Activated CD8-positive, alpha-beta T cell treated with anti-CD3 and anti-CD28 coated beads for 36 hours (primary cell): ENCODE data around the gene MDGA2. TPM values are rescaled to one million over a fixed set of nuclear protein-coding genes. Genes with fewer than 3 reads are reported as not detected.

Experiments
- ATAC-seq: fragments of 200-7000 bp; cut with Tn5 transposase; one replicate; pipeline ENCODE4 v1.10.0; 2021; ENCODE audit warnings: mild to moderate bottlenecking, moderate library complexity
- CTCF ChIA-PET: fragments of 350-600 bp; sonication (Branson Sonifier 250); formaldehyde crosslinking; loops from one replicate; lab custom pipeline; 2021; ENCODE audit warnings: antibody characterized with exemption; lab: Charles Lee
- POLR2A ChIA-PET: fragments of 350-600 bp; sonication (Branson Sonifier 250); formaldehyde crosslinking; loops from one replicate; lab custom pipeline; 2021; ENCODE audit warnings: antibody characterized with exemption; lab: Charles Lee
- DNase-seq: peaks from one replicate; pipeline ENCODE4 v3.0.0-alpha.2; 2020
- H3K27ac Mint-ChIP-seq: one replicate; pipeline ENCODE4 v1.8.0; 2021; ENCODE audit warnings: mild to moderate bottlenecking, mixed read lengths
- H3K27me3 Mint-ChIP-seq: one replicate; pipeline ENCODE4 v1.8.0; 2021; ENCODE audit warnings: mixed read lengths
- H3K36me3 Mint-ChIP-seq: one replicate; pipeline ENCODE4 v1.8.0; 2021; ENCODE audit warnings: low read depth, mixed read lengths
- H3K4me1 Mint-ChIP-seq: one replicate; pipeline ENCODE4 v1.8.0; 2021; ENCODE audit warnings: low read depth, mixed read lengths
- H3K4me3 Mint-ChIP-seq: one replicate; pipeline ENCODE4 v1.8.0; 2021; ENCODE audit warnings: mild to moderate bottlenecking, moderate library complexity, mixed read lengths
- H3K9me3 Mint-ChIP-seq: one replicate; pipeline ENCODE4 v1.8.0; 2021; ENCODE audit warnings: mixed read lengths
- CTCF ChIP-seq: fragments of 200-600 bp; IDR thresholded peaks from one replicate; pipeline ENCODE4 v1.8.0; 2022; ENCODE audit warnings: antibody characterized with exemption, mild to moderate bottlenecking
- intact Hi-C: fragments of 100-400 bp; cut with micrococcal nuclease; formaldehyde crosslinking; loops from one replicate; pipeline ENCODE4 v1.10.0; 2022
- total RNA-seq, 2 experiments: library from RNA; stranded (reverse); gene quantifications; one replicate each; pipeline ENCODE4 v1.2.3, GENCODE V29; 2021

Gene MDGA2
- total RNA-seq, 2 experiments from 2014 or later: not detected

GRCh38 chr14:47590767-47591495 is 84.5 kb downstream of the MDGA2 start:
- ATAC-seq (no peak), DNase-seq (no peak)
- H3K27me3 Mint-ChIP-seq: no peaks in the 10 kb centered on the region
- ChIA-PET CTCF (no interaction called here), POLR2A (no interaction called here)
- peaks cover 7% of the 10 kb centered on the region for H3K9me3 Mint-ChIP-seq
- no peaks in the 10 kb centered on the region for H3K36me3 Mint-ChIP-seq
- H3K4me1 Mint-ChIP-seq: no peaks in the 10 kb centered on the region
- TF ChIP-seq CTCF: no peak
- H3K27ac Mint-ChIP-seq: no peak overlapping the region
- H3K4me3 Mint-ChIP-seq: no peak overlapping the region
- intact Hi-C loops: no loop called here

- H3K4me1 Mint-ChIP-seq: no peaks in the 10 kb centered on the region
Observed at GRCh38 chr14:47585447-47585846, 90.0 kb downstream of the MDGA2 start.

GRCh38 chr14:47567273-47567672 is 108.1 kb downstream of the MDGA2 start:
- Mint-ChIP-seq H3K27ac (no peak overlapping the region), H3K36me3 (no peaks in the 10 kb centered on the region), H3K9me3 (peaks cover 9% of the 10 kb centered on the region), H3K27me3 (no peaks in the 10 kb centered on the region), H3K4me3 (no peak overlapping the region), H3K4me1 (no peaks in the 10 kb centered on the region)
- ATAC-seq: no peak
- DNase-seq: no peak
- ChIA-PET POLR2A (no interaction called here), CTCF (no interaction called here)
- intact Hi-C loops: no loop called here
- no peak for TF ChIP-seq CTCF

More at GRCh38 chr14:47585447-47585846, 90.0 kb downstream of the MDGA2 start:
- CTCF ChIA-PET: no interaction called here
- no peaks in the 10 kb centered on the region for H3K27me3 Mint-ChIP-seq
- POLR2A ChIA-PET: no interaction called here
- no peak for TF ChIP-seq CTCF
- ATAC-seq: no peak
- H3K9me3 Mint-ChIP-seq: peaks cover 2% of the 10 kb centered on the region
- no peaks in the 10 kb centered on the region for H3K36me3 Mint-ChIP-seq
- intact Hi-C loops: no loop called here
- H3K4me3 Mint-ChIP-seq: no peak overlapping the region
- no peak overlapping the region for H3K27ac Mint-ChIP-seq
- DNase-seq: no peak

GRCh38 chr14:47557894-47558293 is 117.5 kb downstream of the MDGA2 start:
- POLR2A ChIA-PET: no interaction called here
- H3K36me3 Mint-ChIP-seq: no peaks in the 10 kb centered on the region
- no peak for ATAC-seq
- no peak for DNase-seq
- no peaks in the 10 kb centered on the region for H3K4me1 Mint-ChIP-seq
- no peak for TF ChIP-seq CTCF
- no peak overlapping the region for H3K27ac Mint-ChIP-seq
- no peak overlapping the region for H3K4me3 Mint-ChIP-seq
- no peaks in the 10 kb centered on the region for H3K27me3 Mint-ChIP-seq
- peaks cover 6% of the 10 kb centered on the region for H3K9me3 Mint-ChIP-seq
- CTCF ChIA-PET: no interaction called here
- intact Hi-C loops: no loop called here

- TF ChIP-seq CTCF: no peak
- no peaks in the 10 kb centered on the region for H3K36me3 Mint-ChIP-seq
- ChIA-PET POLR2A (no interaction called here), CTCF (no interaction called here)
- H3K27me3 Mint-ChIP-seq: no peaks in the 10 kb centered on the region
- H3K4me3 Mint-ChIP-seq: no peak overlapping the region
- no peaks in the 10 kb centered on the region for H3K4me1 Mint-ChIP-seq
- no peak for ATAC-seq
- H3K9me3 Mint-ChIP-seq: peaks cover under 1% of the 10 kb centered on the region
- H3K27ac Mint-ChIP-seq: no peak overlapping the region
- intact Hi-C loops: no loop called here
- DNase-seq: no peak
Observed at GRCh38 chr14:47555333-47555732, 120.1 kb downstream of the MDGA2 start.
